A549 (cell line): Measurements from ENCODE around the gene LLGL2.

Experiments
- CTCF ChIP-seq: fragments of >200 bp; sonication (Bioruptor Twin); formaldehyde crosslinking; IDR thresholded peaks from 3 replicates; pipeline ENCODE4 v1.5.1; 2016
- EP300 ChIP-seq, 2 experiments: fragments of >200 bp; sonication (Bioruptor Twin); formaldehyde crosslinking; IDR thresholded peaks; 2 replicates in 1 of 2; 3 replicates in 1 of 2; pipeline ENCODE4 v1.6.1; 2016 to 2017
- HOXB13 ChIP-seq: fragments of 250-450 bp; sonication (Bioruptor Pico); IDR thresholded peaks from 2 replicates; pipeline ENCODE4 v1.5.0; 2020; ENCODE audit warnings: low read depth, mild to moderate bottlenecking, moderate library complexity
- JUN ChIP-seq, 2 experiments: fragments of >200 bp; sonication (Bioruptor Twin); formaldehyde crosslinking; IDR thresholded peaks; 2 replicates in 1 of 2; 3 replicates in 1 of 2; pipeline ENCODE4 v1.6.1; 2016 to 2017
- MAFK ChIP-seq: fragments of 450-650 bp; IDR thresholded peaks from 2 replicates; pipeline ENCODE4 v1.6.1; 2014; ENCODE audit not compliant: partially characterized antibody
- PHF8 ChIP-seq: fragments of 200-600 bp; sonication (generic); IDR thresholded peaks from 2 replicates; pipeline ENCODE4 v1.6.1; 2016; ENCODE audit warnings: low read depth, mild to moderate bottlenecking, antibody characterized with exemption, moderate library complexity, borderline replicate concordance
- POLR2A ChIP-seq: IDR thresholded peaks from 2 replicates; pipeline ENCODE4 v1.6.1; 2012; ENCODE audit warnings: mild to moderate bottlenecking, low read length
- RCOR1 ChIP-seq: fragments of 150-350 bp; IDR thresholded peaks from 2 replicates; pipeline ENCODE4 v1.6.1; 2014; ENCODE audit warnings: antibody characterized with exemption, low read length, low read depth
- RNF2 ChIP-seq: fragments of 200-600 bp; sonication (generic); IDR thresholded peaks from 2 replicates; pipeline ENCODE4 v1.6.1; 2016; ENCODE audit warnings: low read depth, mild to moderate bottlenecking, antibody characterized with exemption, moderate library complexity, borderline replicate concordance

- TF ChIP-seq POLR2A: no peak
- no peak for TF ChIP-seq HOXB13 (CRISPR knock-in tag)
- no peak for TF ChIP-seq CTCF
- no peak for TF ChIP-seq RNF2
- TF ChIP-seq JUN (IDR thresholded peaks at IDR 0.05): no peak
- TF ChIP-seq PHF8: no peak
- TF ChIP-seq EP300 (IDR thresholded peaks at IDR 0.05): no peak
- no peak for TF ChIP-seq RCOR1
- no peak for TF ChIP-seq MAFK
These were observed 34.5 kb downstream of the LLGL2 start for GRCh38 chr17:75559958-75560533.
